NCI-H510A treated with DMSO at 0.1 percent for 48 hours (cell line): ENCODE data around the gene ANO5.

Source experiments
- DNase-seq: peaks from one replicate; lab custom pipeline; 2025; lab: John Stamatoyannopoulos, UW

Gene ANO5

GRCh38 chr11:22331771-22332170 lies 138.9 kb downstream of the ANO5 start:
- peak; percentile 2 for DNase-seq
